Ecto neural progenitor cell (in vitro differentiated cells): ENCODE data around the gene SCGB1C2.
"Not testable (repeated sequence)": the region's sequence is repeated elsewhere in the genome, so short reads cannot be mapped to it uniquely, and the experiment has no call there.

Experiments
- DNase-seq: peaks from one replicate; pipeline ENCODE4 v3.0.0-alpha.2; 2018; ENCODE audit warnings: low spot score

The SCGB1C2 gene

GRCh38 chr17:137166-137807 is at the start of gene SCGB1C2:
Gene SCGB1C2, plus strand, starts transcription at chr17:137569. Its CDS starts 22 bp downstream, at chr17:137591.
- DNase-seq, result peak; percentile 15

- not testable (repeated sequence) for DNase-seq
Measured at GRCh38 chr17:113111-113510, 24.3 kb upstream of the SCGB1C2 start.

GRCh38 chr17:118339-118917 is 18.9 kb upstream of the SCGB1C2 start:
- peak; percentile 45 for DNase-seq

DNA sequence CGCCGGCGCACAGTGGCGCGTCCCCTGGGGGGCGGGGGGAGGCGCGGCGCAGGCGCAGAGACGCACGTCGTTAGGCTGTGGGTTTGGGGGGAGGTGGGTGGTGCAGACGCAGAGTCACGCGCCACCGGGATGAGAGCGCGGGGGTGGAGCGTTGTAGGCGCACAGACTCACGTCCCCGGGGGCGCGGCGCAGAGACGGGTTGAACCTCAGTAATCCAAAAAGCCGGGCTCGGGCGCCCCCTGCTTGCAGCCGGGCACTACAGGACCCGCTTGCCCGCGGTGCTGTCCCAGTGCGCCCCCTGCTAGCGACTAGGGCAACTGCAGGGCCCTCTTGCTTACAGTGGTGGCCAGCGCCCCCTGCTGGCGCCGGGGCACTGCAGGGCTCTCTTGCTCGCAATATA is 3.4 kb upstream of the SCGB1C2 start:
- DNase-seq, result peak; percentile 42

DNA sequence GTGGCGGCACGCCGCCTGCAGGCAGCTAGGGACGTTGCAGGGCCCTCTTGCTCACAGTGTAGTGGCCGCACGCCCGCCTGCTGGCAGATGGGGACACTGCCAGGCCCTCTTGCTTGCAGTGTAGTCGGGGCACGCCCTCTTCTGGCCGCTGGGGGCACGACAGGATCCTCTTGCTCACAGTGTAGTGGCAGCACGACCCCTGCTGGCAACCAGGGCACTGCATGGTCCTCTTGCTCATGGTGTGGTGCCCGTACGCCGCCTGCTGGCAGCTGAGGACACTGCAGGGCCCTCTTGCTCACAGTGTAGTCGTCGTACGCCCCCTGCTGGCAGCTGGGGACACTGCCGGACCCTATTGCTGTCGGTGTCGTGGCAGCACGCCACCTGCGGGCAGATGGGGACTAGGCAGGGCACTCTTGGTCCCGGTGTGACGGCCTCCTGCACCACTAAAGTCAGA is 3.0 kb upstream of the SCGB1C2 start:
- not testable (repeated sequence) for DNase-seq

DNA sequence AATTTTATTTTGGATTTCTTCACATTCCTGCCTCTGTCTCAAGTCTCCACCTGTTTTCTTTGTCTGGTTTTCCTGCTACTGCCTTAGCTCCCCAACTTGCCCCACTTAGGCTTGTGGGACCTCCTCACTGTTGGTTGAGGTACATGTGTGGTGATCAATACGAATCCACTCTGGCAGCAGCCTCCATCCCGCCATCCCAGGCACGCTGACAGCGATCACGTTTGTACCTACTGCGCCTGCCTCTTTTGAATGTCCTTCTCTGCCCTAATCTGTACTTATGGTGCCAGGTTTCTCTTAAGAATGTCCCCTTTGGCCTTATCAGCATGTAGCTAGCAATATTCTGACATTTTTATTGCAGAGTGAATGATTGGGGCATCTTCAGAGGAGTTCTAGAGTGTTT is 2.3 kb upstream of the SCGB1C2 start:
- DNase-seq, result not testable (repeated sequence)

- DNase-seq, result not testable (repeated sequence)
Measured at GRCh38 chr17:135895-136294, 1.5 kb upstream of the SCGB1C2 start.

- not testable (repeated sequence) for DNase-seq
Measured at GRCh38 chr17:136531-136930, 838 bp upstream of the SCGB1C2 start.

DNA sequence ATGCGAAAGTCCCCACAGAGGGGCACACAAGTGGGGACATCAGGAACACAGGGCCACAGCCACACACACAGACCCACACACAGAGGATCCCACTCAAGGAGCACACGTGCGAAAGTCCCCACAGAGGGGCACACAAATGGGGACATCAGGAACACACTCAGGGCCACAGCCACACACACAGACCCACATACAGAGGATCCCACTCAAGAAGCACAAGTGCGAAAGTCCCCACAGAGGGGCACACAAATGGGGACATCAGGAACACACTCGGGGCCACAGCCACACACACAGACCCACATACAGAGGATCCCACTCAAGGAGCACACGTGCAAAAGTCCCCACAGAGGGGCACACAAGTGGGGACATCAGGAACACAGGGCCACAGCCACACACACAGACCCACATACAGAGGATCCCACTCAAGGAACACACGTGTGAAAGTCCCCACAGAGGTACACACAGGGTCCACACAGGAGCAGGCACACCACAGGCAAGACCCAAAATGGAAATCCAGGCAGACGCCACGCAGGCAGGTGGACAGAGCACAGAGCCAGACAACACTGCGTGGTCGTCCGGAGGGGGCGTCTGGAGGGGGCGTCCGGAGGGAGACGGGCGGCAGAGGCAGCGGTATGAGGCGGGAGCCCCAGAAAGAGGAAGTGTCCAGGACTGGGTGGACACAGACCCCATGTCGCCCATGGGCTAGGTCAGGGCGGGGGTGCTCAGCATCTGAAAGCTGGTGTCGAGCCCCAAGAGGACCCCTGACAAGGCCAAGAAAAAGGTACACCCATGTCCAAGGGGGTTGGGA is 2.2 kb downstream of the SCGB1C2 start:
- not testable (repeated sequence) for DNase-seq

DNA sequence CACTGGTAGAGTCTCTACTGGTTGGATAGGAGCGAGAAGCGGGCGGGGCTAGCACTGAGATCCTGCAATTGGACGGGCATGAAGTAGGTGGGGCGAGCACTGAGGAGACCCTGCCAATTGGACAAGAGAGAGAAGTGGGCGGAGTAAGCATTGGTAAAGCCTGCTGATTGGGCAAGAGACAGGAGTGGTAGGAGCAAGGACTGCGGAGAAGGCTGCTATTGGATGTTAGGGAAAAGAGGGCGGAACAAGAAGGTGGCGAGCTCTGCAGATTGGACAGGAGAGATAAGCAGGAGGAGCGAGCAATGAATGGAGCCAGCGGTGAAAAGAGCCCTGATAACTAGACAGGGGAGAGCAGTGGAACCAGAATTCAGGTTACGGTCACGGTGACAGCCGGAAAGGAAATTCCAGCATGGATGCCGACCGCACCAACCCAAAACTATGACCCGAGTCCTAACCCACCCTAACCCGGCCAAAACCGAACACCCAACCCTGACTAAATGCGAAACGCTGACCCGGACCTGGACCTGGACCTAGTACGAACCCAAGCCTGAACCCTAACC is 4.8 kb downstream of the SCGB1C2 start:
- DNase-seq, result no peak

DNA sequence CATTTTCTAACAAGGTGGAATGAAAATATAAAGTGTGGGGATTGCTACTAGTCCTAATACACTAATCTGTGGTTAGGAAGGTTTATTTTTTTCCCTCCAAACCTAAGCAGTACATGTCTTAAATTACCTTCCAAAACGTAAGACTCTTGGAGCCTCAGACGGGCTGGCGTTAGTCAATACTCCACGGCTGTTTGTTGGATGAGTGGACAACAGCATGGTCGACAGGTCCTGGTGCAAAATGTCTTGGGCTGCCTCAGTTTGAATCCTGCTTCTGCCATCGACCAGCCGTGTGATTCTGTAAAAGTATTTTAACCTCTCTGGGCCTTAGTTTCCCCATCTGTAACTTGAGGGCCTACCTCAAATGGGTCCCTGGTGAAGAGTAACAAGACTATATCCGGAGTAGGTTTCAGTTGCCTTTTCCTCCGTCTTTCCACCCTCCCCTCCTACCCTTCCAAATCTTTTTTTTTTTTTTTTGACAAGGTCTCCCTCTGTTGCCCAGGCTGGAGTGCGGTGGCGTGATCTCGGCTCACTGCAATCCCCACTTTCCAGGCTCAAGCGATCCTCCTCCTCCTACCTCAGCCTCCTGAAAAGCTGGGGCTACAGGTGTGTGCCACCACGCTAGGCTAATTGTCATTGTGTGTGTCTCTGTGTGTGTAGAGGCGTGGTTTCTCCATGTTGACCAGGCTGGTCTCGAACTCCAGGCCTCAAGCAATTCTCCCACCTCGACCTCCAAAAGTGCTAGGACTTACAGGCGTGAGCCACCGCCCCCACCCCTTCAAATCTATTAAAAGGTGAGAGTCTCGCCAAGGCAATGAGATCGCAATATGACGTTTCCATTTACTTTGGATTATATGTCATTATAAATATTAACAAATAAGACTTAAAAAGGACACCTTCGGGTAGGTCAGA is 5.8 kb downstream of the SCGB1C2 start:
- no peak for DNase-seq

GRCh38 chr17:143785-144281 is 6.5 kb downstream of the SCGB1C2 start:
- peak; percentile 98 for DNase-seq

DNA sequence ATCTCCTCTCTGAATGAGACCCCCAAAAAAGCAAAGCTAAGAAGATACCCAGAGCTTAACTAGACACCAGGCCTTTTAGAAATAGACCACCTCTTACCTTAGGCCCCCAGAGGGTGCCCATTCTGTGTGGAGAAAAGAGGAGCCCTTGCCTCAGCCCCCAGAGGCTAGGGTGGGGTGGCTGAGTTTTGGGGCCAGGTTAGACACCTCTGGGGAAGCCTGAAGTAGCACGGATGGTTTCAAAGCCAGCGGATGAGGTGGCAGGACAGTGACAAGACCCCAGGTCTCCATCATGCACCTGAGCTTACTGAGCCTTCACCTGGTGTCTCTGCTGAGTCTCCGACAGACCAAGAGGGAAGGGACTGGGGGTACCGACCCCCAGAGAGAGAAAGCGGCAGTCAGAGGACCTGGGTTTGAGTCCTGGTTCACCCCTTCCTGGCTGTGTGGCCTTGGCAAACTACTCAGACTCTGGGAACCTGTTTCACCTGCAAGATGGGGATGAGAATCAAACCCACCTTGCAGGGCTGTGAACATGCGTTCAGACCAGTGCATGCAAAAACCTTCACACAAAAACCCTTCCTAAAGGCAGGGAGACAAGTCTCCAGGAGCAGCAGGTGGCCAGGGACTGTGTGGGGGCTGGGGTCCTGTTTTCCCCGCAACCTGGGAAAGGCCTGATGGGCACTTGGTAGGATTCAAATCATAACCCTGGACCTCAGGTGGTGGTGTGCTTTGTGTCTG is 7.7 kb downstream of the SCGB1C2 start:
- no peak for DNase-seq

- DNase-seq, result no peak
Measured at GRCh38 chr17:145671-146541, 8.5 kb downstream of the SCGB1C2 start.

GRCh38 chr17:146546-146945 is 9.2 kb downstream of the SCGB1C2 start:
- DNase-seq, result no peak

DNA sequence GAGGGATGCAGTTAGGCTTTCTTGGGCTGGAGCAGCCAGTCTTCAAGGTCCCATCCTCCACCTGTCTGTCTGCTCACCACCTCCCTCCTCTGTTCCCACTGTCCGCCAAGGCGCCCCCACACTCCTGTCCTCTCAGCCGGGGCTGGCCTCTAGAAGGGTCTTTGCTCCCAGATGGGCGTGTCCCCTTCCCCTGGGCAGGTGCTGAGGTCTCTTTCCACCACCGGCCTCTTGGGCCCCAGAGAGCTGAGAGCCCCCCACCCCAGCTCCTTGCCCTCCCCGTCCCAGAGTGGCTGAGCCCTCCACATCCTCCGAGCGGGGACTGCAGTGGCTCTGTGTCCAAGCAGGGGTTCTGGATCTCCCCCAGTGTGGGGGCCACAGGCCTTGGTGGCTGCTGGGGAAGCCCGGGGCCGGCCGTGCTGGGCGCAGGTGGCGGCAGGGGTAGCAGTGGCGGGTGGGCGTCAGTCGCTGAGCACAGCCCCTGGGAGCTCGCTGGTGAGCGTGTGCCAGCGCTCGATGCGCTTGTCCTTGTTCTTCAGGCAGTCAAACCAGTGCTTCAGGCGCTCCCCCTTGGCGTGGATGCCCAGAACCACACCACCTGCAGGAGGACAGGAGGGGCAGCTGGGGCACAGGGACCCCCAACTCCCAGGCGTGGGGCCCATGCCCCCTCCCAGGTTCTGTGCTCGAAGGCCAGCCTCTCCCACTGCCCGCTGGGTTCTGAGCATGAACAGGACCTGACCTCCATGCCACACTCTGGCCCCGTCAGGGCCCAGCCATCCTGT is 9.8 kb downstream of the SCGB1C2 start:
- no peak for DNase-seq

DNA sequence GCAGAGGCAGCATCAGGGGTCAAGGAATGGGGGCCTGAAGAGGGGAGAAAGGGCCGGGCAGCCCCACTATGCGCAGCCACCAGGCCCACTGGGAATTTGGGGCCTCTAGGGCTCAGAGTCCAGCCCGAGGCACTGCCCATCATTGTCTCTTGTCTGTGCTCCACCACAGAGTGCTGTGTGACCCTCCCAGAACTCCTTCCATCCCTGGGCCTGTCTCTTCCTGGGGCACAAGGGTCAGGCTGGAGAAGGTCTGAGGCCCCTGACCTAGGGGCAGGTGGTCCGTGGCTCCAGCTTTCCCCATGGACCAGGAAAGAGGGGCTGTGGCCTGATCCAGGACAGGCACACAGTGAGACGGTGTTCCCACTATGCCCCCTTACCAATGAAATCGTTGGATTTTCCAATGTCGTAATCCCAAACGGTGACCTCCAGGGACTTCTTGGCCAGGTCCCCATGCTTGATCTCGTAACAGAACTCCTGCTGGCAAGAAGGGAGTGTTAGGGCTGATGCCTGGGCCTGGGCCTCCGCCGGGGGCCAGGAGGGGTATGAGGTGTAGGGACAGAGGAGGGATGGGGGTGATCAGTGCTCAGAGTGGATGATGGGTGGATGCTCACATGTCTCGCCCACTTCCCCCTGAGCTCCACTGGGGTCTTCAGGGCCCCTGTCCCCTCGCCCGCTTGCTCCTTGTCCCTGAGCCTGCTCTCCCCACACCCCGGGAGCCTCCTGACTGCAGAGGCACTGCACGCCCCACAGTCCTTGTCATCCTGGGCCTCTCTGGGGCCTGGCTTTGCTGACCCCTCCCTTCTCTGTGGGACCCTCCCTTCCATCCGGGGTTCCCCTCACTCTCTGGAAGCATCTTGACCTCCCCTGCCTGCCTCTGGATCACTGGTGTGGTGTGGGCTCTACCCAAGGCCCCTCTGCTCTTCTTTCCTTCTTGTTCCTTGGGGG is 10.7 kb downstream of the SCGB1C2 start:
- DNase-seq, result no peak

DNA sequence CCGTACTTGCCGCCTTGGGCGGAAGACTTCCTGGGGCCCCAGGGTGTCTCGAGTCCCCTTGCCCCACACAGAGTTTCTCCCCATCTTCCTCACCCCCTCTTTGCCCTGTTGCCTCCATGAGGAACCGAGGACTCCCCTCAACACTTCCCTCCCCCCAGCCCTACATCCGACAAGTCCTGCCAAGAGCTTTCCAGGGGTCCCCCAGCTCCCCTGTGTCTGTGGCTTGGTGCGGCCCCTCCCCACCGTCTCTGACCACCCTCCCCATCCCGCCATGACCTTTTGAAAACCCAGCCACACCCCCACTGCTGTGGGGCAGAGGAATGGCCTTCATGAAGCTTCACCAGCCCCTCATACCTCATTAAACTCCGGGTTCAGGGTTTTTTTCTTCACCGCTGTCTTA is 11.4 kb downstream of the SCGB1C2 start:
- DNase-seq, result no peak
